Activated B cell treated with CpG ODN at 0.5 μM for 24 hours (primary cell): ENCODE results near the gene GFRA1. TPM values are rescaled to one million over a fixed set of nuclear protein-coding genes. Genes with fewer than 3 reads are reported as not detected.

Experiments used
- ATAC-seq: fragments of 200-7000 bp; cut with Tn5 transposase; one replicate; pipeline ENCODE4 v1.10.0; 2021; ENCODE audit warnings: low read depth, mild to moderate bottlenecking, moderate library complexity
- CTCF ChIA-PET: fragments of 350-600 bp; sonication (Branson Sonifier 250); formaldehyde crosslinking; loops from one replicate; lab custom pipeline; 2021; ENCODE audit warnings: antibody characterized with exemption; lab: Charles Lee
- POLR2A ChIA-PET: fragments of 350-600 bp; sonication (Branson Sonifier 250); formaldehyde crosslinking; loops from one replicate; lab custom pipeline; 2021; ENCODE audit warnings: antibody characterized with exemption; lab: Charles Lee
- DNase-seq: peaks from one replicate; pipeline ENCODE4 v3.0.0; 2022
- H3K27ac Mint-ChIP-seq: one replicate; pipeline ENCODE4 v1.8.0; 2020; ENCODE audit warnings: mixed read lengths
- H3K27me3 Mint-ChIP-seq: one replicate; pipeline ENCODE4 v1.8.0; 2021; ENCODE audit warnings: mixed read lengths
- H3K36me3 Mint-ChIP-seq: one replicate; pipeline ENCODE4 v1.8.0; 2021; ENCODE audit warnings: low read depth, mixed read lengths
- H3K4me1 Mint-ChIP-seq: one replicate; pipeline ENCODE4 v1.8.0; 2021; ENCODE audit warnings: mixed read lengths
- H3K4me3 Mint-ChIP-seq: one replicate; pipeline ENCODE4 v1.8.0; 2020; ENCODE audit warnings: mild to moderate bottlenecking, mixed read lengths
- H3K9me3 Mint-ChIP-seq: one replicate; pipeline ENCODE4 v1.8.0; 2020; ENCODE audit warnings: mixed read lengths
- intact Hi-C: fragments of 100-400 bp; cut with micrococcal nuclease; formaldehyde crosslinking; loops from one replicate; pipeline ENCODE4 v1.15.1; 2024
- total RNA-seq: library from RNA; stranded (reverse); gene quantifications from 2 replicates; pipeline ENCODE4 v1.2.3, GENCODE V29; 2022
- TF ChIP-seq, protein P1 (sequence below): fragments of 200-600 bp; IDR thresholded peaks from one replicate; pipeline ENCODE4 v1.8.0; 2022; ENCODE audit warnings: antibody characterized with exemption, mild to moderate bottlenecking

GFRA1 gene
- total RNA-seq, 1 donor from 2014 or later = not detected

DNA sequence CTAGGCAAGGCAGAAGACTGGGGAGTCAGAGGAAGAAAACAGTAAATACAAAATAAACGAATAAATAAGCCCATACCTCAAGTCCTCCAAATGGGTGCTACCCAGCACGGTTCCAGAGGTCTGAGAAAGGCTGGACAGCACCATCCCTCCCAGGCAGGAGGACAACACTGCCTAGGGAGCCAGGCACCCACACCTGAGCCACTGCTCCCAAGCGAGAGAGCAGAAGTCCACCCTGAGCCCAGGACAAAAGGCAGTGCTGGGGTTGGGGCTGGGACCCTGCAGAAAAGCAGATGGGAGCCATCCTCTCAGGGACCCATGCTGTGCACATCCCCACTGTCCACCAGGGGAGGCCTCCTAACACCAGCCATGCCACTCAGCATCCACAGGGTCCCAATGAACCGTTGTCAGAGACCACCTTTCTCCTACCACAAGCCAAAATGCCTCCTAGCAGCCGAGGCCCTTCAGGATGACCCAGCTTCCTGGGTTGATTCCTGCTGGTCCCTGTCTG, 16.2 kb downstream of the GFRA1 start:
- no peak overlapping the region for H3K27ac Mint-ChIP-seq
- ChIA-PET POLR2A (no interaction called here), CTCF (no interaction called here)
- H3K9me3 Mint-ChIP-seq = no peaks in the 10 kb centered on the region
- TF ChIP-seq, protein P1, sequence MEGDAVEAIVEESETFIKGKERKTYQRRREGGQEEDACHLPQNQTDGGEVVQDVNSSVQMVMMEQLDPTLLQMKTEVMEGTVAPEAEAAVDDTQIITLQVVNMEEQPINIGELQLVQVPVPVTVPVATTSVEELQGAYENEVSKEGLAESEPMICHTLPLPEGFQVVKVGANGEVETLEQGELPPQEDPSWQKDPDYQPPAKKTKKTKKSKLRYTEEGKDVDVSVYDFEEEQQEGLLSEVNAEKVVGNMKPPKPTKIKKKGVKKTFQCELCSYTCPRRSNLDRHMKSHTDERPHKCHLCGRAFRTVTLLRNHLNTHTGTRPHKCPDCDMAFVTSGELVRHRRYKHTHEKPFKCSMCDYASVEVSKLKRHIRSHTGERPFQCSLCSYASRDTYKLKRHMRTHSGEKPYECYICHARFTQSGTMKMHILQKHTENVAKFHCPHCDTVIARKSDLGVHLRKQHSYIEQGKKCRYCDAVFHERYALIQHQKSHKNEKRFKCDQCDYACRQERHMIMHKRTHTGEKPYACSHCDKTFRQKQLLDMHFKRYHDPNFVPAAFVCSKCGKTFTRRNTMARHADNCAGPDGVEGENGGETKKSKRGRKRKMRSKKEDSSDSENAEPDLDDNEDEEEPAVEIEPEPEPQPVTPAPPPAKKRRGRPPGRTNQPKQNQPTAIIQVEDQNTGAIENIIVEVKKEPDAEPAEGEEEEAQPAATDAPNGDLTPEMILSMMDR = no peak
- H3K4me3 Mint-ChIP-seq = no peak overlapping the region
- ATAC-seq = no peak
- no peaks in the 10 kb centered on the region for H3K27me3 Mint-ChIP-seq
- intact Hi-C loops = no loop called here
- H3K4me1 Mint-ChIP-seq = no peaks in the 10 kb centered on the region
- no peaks in the 10 kb centered on the region for H3K36me3 Mint-ChIP-seq
- no peak for DNase-seq

GRCh38 chr10:116255886-116256751, 16.9 kb downstream of the GFRA1 start:
- H3K9me3 Mint-ChIP-seq = no peaks in the 10 kb centered on the region
- no peak overlapping the region for H3K27ac Mint-ChIP-seq
- no peaks in the 10 kb centered on the region for H3K27me3 Mint-ChIP-seq
- no peaks in the 10 kb centered on the region for H3K4me1 Mint-ChIP-seq
- TF ChIP-seq, protein P1 = no peak
- ATAC-seq (no peak), DNase-seq (no peak)
- intact Hi-C loops = no loop called here
- ChIA-PET CTCF (no interaction called here), POLR2A (no interaction called here)
- H3K36me3 Mint-ChIP-seq = no peaks in the 10 kb centered on the region
- H3K4me3 Mint-ChIP-seq = no peak overlapping the region

DNA sequence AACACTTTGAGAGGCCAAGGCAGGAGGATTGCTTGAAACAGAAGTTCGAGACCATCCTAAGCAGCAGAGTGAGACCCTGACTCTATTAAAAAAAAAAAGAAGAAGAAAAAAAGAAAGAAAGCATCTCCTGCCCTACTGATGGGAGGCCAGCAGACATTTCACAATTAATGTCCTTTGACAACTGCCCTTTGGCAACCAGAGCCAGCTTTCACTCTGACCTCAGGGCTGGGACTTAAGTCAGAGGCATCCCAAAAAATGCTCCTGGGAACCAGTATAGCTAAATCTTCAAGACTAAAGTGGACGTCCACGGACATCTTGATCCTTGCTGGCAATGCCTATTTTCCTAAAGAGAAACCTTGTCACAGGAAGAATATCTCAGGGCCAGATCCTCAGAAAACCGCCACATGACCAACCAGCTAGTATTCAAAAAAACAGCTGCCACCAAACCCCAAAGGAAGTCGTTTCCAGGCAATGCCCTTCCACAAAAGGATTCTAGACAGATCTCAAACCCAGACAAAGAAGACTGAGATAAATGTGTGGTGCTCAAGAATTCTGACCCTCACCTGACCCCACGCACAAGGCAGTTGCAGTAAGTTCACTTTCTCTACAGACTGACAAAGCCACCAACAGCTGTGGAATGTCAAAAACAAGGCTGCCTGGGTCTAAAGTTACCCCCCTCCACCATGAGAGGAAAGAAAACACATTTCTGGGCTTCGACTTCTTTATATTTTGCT, 18.4 kb downstream of the GFRA1 start:
- ChIA-PET CTCF (no interaction called here), POLR2A (no interaction called here)
- no peaks in the 10 kb centered on the region for H3K4me1 Mint-ChIP-seq
- ATAC-seq = no peak
- TF ChIP-seq, protein P1 = no peak
- H3K27ac Mint-ChIP-seq = no peak overlapping the region
- intact Hi-C loops = no loop called here
- no peaks in the 10 kb centered on the region for H3K27me3 Mint-ChIP-seq
- no peak for DNase-seq
- H3K9me3 Mint-ChIP-seq = no peaks in the 10 kb centered on the region
- H3K4me3 Mint-ChIP-seq = no peak overlapping the region
- H3K36me3 Mint-ChIP-seq = no peaks in the 10 kb centered on the region

- DNase-seq = no peak
- ChIA-PET CTCF (no interaction called here), POLR2A (no interaction called here)
- TF ChIP-seq, protein P1 = no peak
- intact Hi-C loops = no loop called here
- no peaks in the 10 kb centered on the region for H3K9me3 Mint-ChIP-seq
- no peaks in the 10 kb centered on the region for H3K4me1 Mint-ChIP-seq
- no peaks in the 10 kb centered on the region for H3K27me3 Mint-ChIP-seq
- H3K36me3 Mint-ChIP-seq = no peaks in the 10 kb centered on the region
- H3K4me3 Mint-ChIP-seq = no peak overlapping the region
- no peak overlapping the region for H3K27ac Mint-ChIP-seq
- ATAC-seq = no peak
Measured at GRCh38 chr10:116253716-116254115, 19.3 kb downstream of the GFRA1 start.
